Activated CD8-positive, alpha-beta T cell treated with anti-CD3 and anti-CD28 coated beads for 36 hours (primary cell): Measurements from ENCODE around the gene COX8A. TPM values are rescaled to one million over a fixed set of nuclear protein-coding genes. Genes with fewer than 3 reads are reported as not detected.
A peak's percentile ranks its signal among the peaks of the same experiment; 100 is the strongest.

ENCODE experiments used
- ATAC-seq: fragments of 200-7000 bp; cut with Tn5 transposase; one replicate; pipeline ENCODE4 v1.10.0; 2021; ENCODE audit warnings: mild to moderate bottlenecking, moderate library complexity
- CTCF ChIA-PET: fragments of 350-600 bp; sonication (Branson Sonifier 250); formaldehyde crosslinking; loops from one replicate; lab custom pipeline; 2021; ENCODE audit warnings: antibody characterized with exemption; lab: Charles Lee
- POLR2A ChIA-PET: fragments of 350-600 bp; sonication (Branson Sonifier 250); formaldehyde crosslinking; loops from one replicate; lab custom pipeline; 2021; ENCODE audit warnings: antibody characterized with exemption; lab: Charles Lee
- DNase-seq: peaks from one replicate; pipeline ENCODE4 v3.0.0-alpha.2; 2020
- H3K27ac Mint-ChIP-seq: one replicate; pipeline ENCODE4 v1.8.0; 2021; ENCODE audit warnings: mild to moderate bottlenecking, mixed read lengths
- H3K27me3 Mint-ChIP-seq: one replicate; pipeline ENCODE4 v1.8.0; 2021; ENCODE audit warnings: mixed read lengths
- H3K36me3 Mint-ChIP-seq: one replicate; pipeline ENCODE4 v1.8.0; 2021; ENCODE audit warnings: low read depth, mixed read lengths
- H3K4me1 Mint-ChIP-seq: one replicate; pipeline ENCODE4 v1.8.0; 2021; ENCODE audit warnings: low read depth, mixed read lengths
- H3K4me3 Mint-ChIP-seq: one replicate; pipeline ENCODE4 v1.8.0; 2021; ENCODE audit warnings: mild to moderate bottlenecking, moderate library complexity, mixed read lengths
- H3K9me3 Mint-ChIP-seq: one replicate; pipeline ENCODE4 v1.8.0; 2021; ENCODE audit warnings: mixed read lengths
- CTCF ChIP-seq: fragments of 200-600 bp; IDR thresholded peaks from one replicate; pipeline ENCODE4 v1.8.0; 2022; ENCODE audit warnings: antibody characterized with exemption, mild to moderate bottlenecking
- intact Hi-C: fragments of 100-400 bp; cut with micrococcal nuclease; formaldehyde crosslinking; loops from one replicate; pipeline ENCODE4 v1.10.0; 2022
- total RNA-seq, 2 experiments: library from RNA; stranded (reverse); gene quantifications; one replicate each; pipeline ENCODE4 v1.2.3, GENCODE V29; 2021

Gene COX8A
- total RNA-seq, 2 experiments from 2014 or later = 436 to 497 TPM

- Mint-ChIP-seq H3K4me3 (no peak overlapping the region), H3K9me3 (no peaks in the 10 kb centered on the region), H3K27me3 (no peaks in the 10 kb centered on the region), H3K4me1 (peaks cover 21% of the 10 kb centered on the region), H3K27ac (no peak overlapping the region), H3K36me3 (peaks cover 19% of the 10 kb centered on the region)
- TF ChIP-seq CTCF = no peak
- intact Hi-C loops = no loop called here
- DNase-seq (no peak), ATAC-seq (no peak)
- ChIA-PET CTCF (no interaction called here), POLR2A (no interaction called here)
Observed at GRCh38 chr11:63979426-63979825, 5.0 kb downstream of the COX8A start.

GRCh38 chr11:63985812-63986155, 11.4 kb downstream of the COX8A start:
- Mint-ChIP-seq H3K4me3 (peak overlapping the region; percentile 82), H3K27me3 (no peaks in the 10 kb centered on the region), H3K4me1 (peaks cover 29% of the 10 kb centered on the region), H3K27ac (peak overlapping the region; percentile 87), H3K9me3 (no peaks in the 10 kb centered on the region), H3K36me3 (peaks cover 21% of the 10 kb centered on the region)
- intact Hi-C loops = no loop called here
- peak; percentile 86 for ATAC-seq
- POLR2A ChIA-PET = interaction anchor here (0.7 to 1.4 kb wide), 6 partner anchors 9 to 68 kb away, joined by 3 to 7 read pairs (median 4); no protein-coding TSS in a partner anchor
- CTCF ChIA-PET = interaction anchor here (0.7 to 1.3 kb wide), 4 partner anchors 10 to 164 kb away, joined by 3 to 9 read pairs (median 4); no protein-coding TSS in a partner anchor
- no peak for TF ChIP-seq CTCF
- peak; percentile 84 for DNase-seq

GRCh38 chr11:63986156-63986931, 11.9 kb downstream of the COX8A start, which contains the start of gene OTUB1:
TSS of gene OTUB1 (plus strand) at chr11:63986438. CDS start at chr11:63986457, 19 bp downstream.
- Mint-ChIP-seq H3K36me3 (peaks cover 27% of the 10 kb centered on the region), H3K27ac (peak within 1 kb of the TSS; percentile 87), H3K9me3 (no peaks in the 10 kb centered on the region), H3K4me1 (peaks cover 29% of the 10 kb centered on the region), H3K27me3 (no peaks in the 10 kb centered on the region), H3K4me3 (peak within 1 kb of the TSS; percentile 82)
- POLR2A ChIA-PET = interaction anchor here (0.9 to 2.5 kb wide), 5 partner anchors 8 to 41 kb away, joined by 3 to 7 read pairs (median 4); no protein-coding TSS in a partner anchor
- intact Hi-C loops = no loop called here
- CTCF ChIA-PET = interaction anchor here (0.7 to 1.3 kb wide), 4 partner anchors 10 to 163 kb away, joined by 3 to 9 read pairs (median 4); no protein-coding TSS in a partner anchor
- DNase-seq (peak; percentile 93), ATAC-seq (peak; percentile 91)
- TF ChIP-seq CTCF = no peak

GRCh38 chr11:63986932-63987513, 12.6 kb downstream of the COX8A start:
- Mint-ChIP-seq H3K36me3 (peaks cover 31% of the 10 kb centered on the region), H3K27me3 (no peaks in the 10 kb centered on the region), H3K4me3 (peak overlapping the region; percentile 74), H3K4me1 (peaks cover 32% of the 10 kb centered on the region), H3K27ac (no peak overlapping the region), H3K9me3 (no peaks in the 10 kb centered on the region)
- DNase-seq (no peak), ATAC-seq (no peak)
- intact Hi-C loops = no loop called here
- TF ChIP-seq CTCF = no peak
- ChIA-PET POLR2A (interaction anchor here (1.2 to 2.5 kb wide), 2 partner anchors 11 to 36 kb away, joined by 4 to 6 read pairs; no protein-coding TSS in a partner anchor), CTCF (interaction anchor here (1.2 to 2.6 kb wide), 3 partner anchors 13 to 166 kb away, joined by 4 to 17 read pairs (median 5); no protein-coding TSS in a partner anchor)
